Fibroblast of lung (primary cell): ENCODE results near the gene JPH3. TPM values are rescaled to one million over a fixed set of nuclear protein-coding genes. Genes with fewer than 3 reads are reported as not detected.

Experiments
- DNase-seq, 2 donors: peaks; one replicate each; pipeline versions ENCODE4 v3.0.0 to v3.0.0-alpha.2; 2010; ENCODE audit warnings: low read depth in 2 of 2
- H2AFZ ChIP-seq: 2 replicates; pipeline ENCODE4 v1.5.1; 2012; ENCODE audit warnings: low read length, control low read depth, inconsistent platforms
- H3K27ac ChIP-seq: 2 replicates; pipeline ENCODE4 v1.5.1; 2011; ENCODE audit warnings: low read length, control low read depth; ENCODE audit not compliant: insufficient read depth
- H3K27me3 ChIP-seq: 2 replicates; pipeline ENCODE4 v1.5.1; 2011; ENCODE audit warnings: mild to moderate bottlenecking, low read length; ENCODE audit not compliant: control insufficient read depth, insufficient read depth
- H3K36me3 ChIP-seq: 2 replicates; pipeline ENCODE4 v1.5.1; 2011; ENCODE audit warnings: low read length; ENCODE audit not compliant: control insufficient read depth, insufficient read depth
- H3K4me1 ChIP-seq: 2 replicates; pipeline ENCODE4 v1.5.1; 2011; ENCODE audit warnings: low read length; ENCODE audit not compliant: control insufficient read depth, insufficient read depth; ENCODE audit errors: extremely low read depth
- H3K4me2 ChIP-seq: 2 replicates; pipeline ENCODE4 v1.5.1; 2011; ENCODE audit warnings: low read length, control low read depth; ENCODE audit not compliant: insufficient read depth; ENCODE audit errors: extremely low read depth
- H3K4me3 ChIP-seq, 4 experiments: fragments of 200-600 bp in 1 of 4; sonication (generic) in 1 of 4; replicated peaks in 1 of 4; 2 replicates each; pipeline ENCODE4 v1.5.1; 2011 to 2016; ENCODE audit warnings: low read length in 4 of 4, low read depth in 3 of 4, mild to moderate bottlenecking in 3 of 4, control low read depth in 2 of 4, inconsistent platforms in 1 of 4, mixed read lengths in 1 of 4; ENCODE audit not compliant: insufficient read depth in 1 of 4; ENCODE audit errors: control extremely low read depth in 1 of 4
- H3K79me2 ChIP-seq: 2 replicates; pipeline ENCODE4 v1.5.1; 2012; ENCODE audit warnings: mild to moderate bottlenecking, low read length, inconsistent platforms; ENCODE audit not compliant: control insufficient read depth, insufficient read depth
- H3K9ac ChIP-seq: 2 replicates; pipeline ENCODE4 v1.5.1; 2011; ENCODE audit warnings: mild to moderate bottlenecking, low read length, control low read depth; ENCODE audit not compliant: insufficient read depth
- H3K9me3 ChIP-seq: 2 replicates; pipeline ENCODE4 v1.5.1; 2012; ENCODE audit warnings: low read depth, low read length; ENCODE audit not compliant: control insufficient read depth, insufficient read depth
- H4K20me1 ChIP-seq: 2 replicates; pipeline ENCODE4 v1.5.1; 2011; ENCODE audit warnings: low read length; ENCODE audit not compliant: control insufficient read depth, insufficient read depth; ENCODE audit errors: extremely low read depth
- CTCF ChIP-seq, 2 donors: IDR thresholded peaks in 1 of 2; conservative IDR thresholded peaks in 1 of 2; 1 replicate in 1 of 2; 2 replicates in 1 of 2; pipeline ENCODE4 v1.5.1; 2011 to 2012; ENCODE audit warnings: low read length in 2 of 2, control low read depth in 1 of 2, inconsistent platforms in 1 of 2, low read depth in 1 of 2, mild to moderate bottlenecking in 1 of 2
- EZH2 ChIP-seq: IDR thresholded peaks from 2 replicates; pipeline ENCODE4 v1.5.1; 2012; ENCODE audit warnings: low read length, control low read depth, mild to moderate bottlenecking; ENCODE audit errors: missing control alignments
- polyA plus RNA-seq, 2 donors: library from polyadenylated mRNA; depleted of rRNA in 1 of 2; stranded (reverse) in 1 of 2; unstranded in 1 of 2; fragments of >200 nt; gene quantifications; 2 replicates each; pipeline ENCODE4 v1.2.1, GENCODE V29; 2011 to 2012; ENCODE audit warnings: missing spikeins in 1 of 2
- total RNA-seq: library from RNA; depleted of rRNA; stranded (reverse); fragments of >200 nt; gene quantifications from 2 replicates; pipeline ENCODE4 v1.2.1, GENCODE V29; 2014

The JPH3 gene
- total and polyA plus RNA-seq, 2 donors (not counting 1 experiment from before 2014, with no cell fraction given) = 0.01 TPM; not detected in 1

GRCh38 chr16:87615621-87616041 is 13.3 kb downstream of the JPH3 start:
- H3K79me2 ChIP-seq = no peaks in the 10 kb centered on the region
- H3K27me3 ChIP-seq = no peaks in the 10 kb centered on the region
- H4K20me1 ChIP-seq = no peaks in the 10 kb centered on the region
- TF ChIP-seq EZH2 (no peak), CTCF (conservative IDR thresholded peaks at IDR 0.05 in 1 of 2, IDR thresholded peaks at IDR 0.05 in 1 of 2; ENCODE audit: low read depth in 1 of 2, low read length in 2 of 2) (no peak)
- H3K4me3 ChIP-seq = no peak overlapping the region
- no peak overlapping the region for H3K9ac ChIP-seq
- no peaks in the 10 kb centered on the region for H3K36me3 ChIP-seq
- DNase-seq = no peak
- no peaks in the 10 kb centered on the region for H3K9me3 ChIP-seq
- H3K27ac ChIP-seq = no peak overlapping the region
- no peak overlapping the region for H2AFZ ChIP-seq
- no peak overlapping the region for H3K4me2 ChIP-seq
- no peaks in the 10 kb centered on the region for H3K4me1 ChIP-seq

- Histone ChIP-seq H3K4me3 (no peak overlapping the region), H4K20me1 (no peaks in the 10 kb centered on the region), H2AFZ (no peak overlapping the region), H3K4me2 (no peak overlapping the region), H3K27me3 (no peaks in the 10 kb centered on the region), H3K79me2 (no peaks in the 10 kb centered on the region), H3K4me1 (no peaks in the 10 kb centered on the region), H3K9me3 (no peaks in the 10 kb centered on the region), H3K36me3 (no peaks in the 10 kb centered on the region), H3K9ac (no peak overlapping the region), H3K27ac (no peak overlapping the region)
- no peak for TF ChIP-seq EZH2
- no peak for TF ChIP-seq CTCF (conservative IDR thresholded peaks at IDR 0.05 in 1 of 2, IDR thresholded peaks at IDR 0.05 in 1 of 2; ENCODE audit: low read depth in 1 of 2, low read length in 2 of 2)
- no peak for DNase-seq
These were observed 14.2 kb downstream of the JPH3 start for GRCh38 chr16:87616556-87616955.

GRCh38 chr16:87618216-87618615 is 15.9 kb downstream of the JPH3 start:
- Histone ChIP-seq H3K9me3 (no peaks in the 10 kb centered on the region), H3K4me2 (no peak overlapping the region)

More at GRCh38 chr16:87618216-87618615, 15.9 kb downstream of the JPH3 start:
- Histone ChIP-seq H3K4me3 (no peak overlapping the region), H3K27ac (no peak overlapping the region), H4K20me1 (no peaks in the 10 kb centered on the region), H3K79me2 (no peaks in the 10 kb centered on the region), H3K4me1 (no peaks in the 10 kb centered on the region), H3K36me3 (no peaks in the 10 kb centered on the region), H2AFZ (no peak overlapping the region), H3K27me3 (no peaks in the 10 kb centered on the region), H3K9ac (no peak overlapping the region)
- TF ChIP-seq CTCF (conservative IDR thresholded peaks at IDR 0.05 in 1 of 2, IDR thresholded peaks at IDR 0.05 in 1 of 2; ENCODE audit: low read depth in 1 of 2, low read length in 2 of 2) = no peak
- no peak for TF ChIP-seq EZH2
- DNase-seq = no peak
